PC-3 (cell line): ENCODE results near the gene CD274. TPM values are rescaled to one million over a fixed set of nuclear protein-coding genes. Genes with fewer than 3 reads are reported as not detected.

ENCODE experiments used
- ATAC-seq: fragments of 200-7000 bp; cut with Tn5 transposase; 2 replicates; pipeline ENCODE4 v1.9.1; 2020; ENCODE audit warnings: mild to moderate bottlenecking, moderate library complexity
- BruUV-seq: library from RNA; stranded (reverse); fragments of 400-500 nt; replicated peaks from 2 replicates; lab custom pipeline; 2021; lab: Mats Ljungman, UMichigan
- CTCF ChIA-PET: fragments of 300-600 bp; sonication (Branson Sonifier 250); formaldehyde crosslinking; loops from one replicate; lab custom pipeline; 2022; ENCODE audit warnings: antibody characterized with exemption; lab: Charles Lee
- POLR2A ChIA-PET: fragments of 300-600 bp; sonication (Branson Sonifier 250); formaldehyde crosslinking; loops from one replicate; lab custom pipeline; 2022; ENCODE audit warnings: antibody characterized with exemption; ENCODE audit not compliant: unreplicated experiment; lab: Charles Lee
- DNase-seq: peaks from one replicate; pipeline ENCODE4 v3.0.0-alpha.2; 2015
- H2AFZ ChIP-seq: fragments of 300-600 bp; sonication (generic); 2 replicates; pipeline ENCODE4 v1.6.0; 2016; ENCODE audit warnings: antibody characterized with exemption, low read length
- H3F3A ChIP-seq: fragments of 300-600 bp; sonication (generic); one replicate; pipeline ENCODE4 v1.6.0; 2017; ENCODE audit warnings: antibody characterized with exemption, low read length, control low read depth, mild to moderate bottlenecking; ENCODE audit not compliant: unreplicated experiment
- H3K27ac ChIP-seq: fragments of 300-600 bp; sonication (generic); 2 replicates; pipeline ENCODE4 v1.5.1; 2016; ENCODE audit warnings: mild to moderate bottlenecking, low read length
- H3K27me3 ChIP-seq: fragments of 300-600 bp; sonication (generic); 2 replicates; pipeline ENCODE4 v1.6.1; 2016; ENCODE audit warnings: low read length, mixed read lengths
- H3K36me3 ChIP-seq: fragments of 300-600 bp; sonication (generic); 2 replicates; pipeline ENCODE4 v1.6.1; 2016; ENCODE audit warnings: low read depth, mixed run types, low read length, mixed read lengths
- H3K4me1 ChIP-seq: fragments of 300-600 bp; sonication (generic); 2 replicates; pipeline ENCODE4 v1.5.1; 2016; ENCODE audit warnings: low read length; ENCODE audit not compliant: insufficient read depth
- H3K4me2 ChIP-seq: fragments of 300-600 bp; sonication (generic); 2 replicates; pipeline ENCODE4 v1.6.0; 2016; ENCODE audit warnings: low read length
- H3K4me3 ChIP-seq: fragments of 300-600 bp; sonication (generic); 2 replicates; pipeline ENCODE4 v1.5.1; 2016; ENCODE audit warnings: mild to moderate bottlenecking, low read length, mixed read lengths
- H3K79me2 ChIP-seq: fragments of 300-600 bp; sonication (generic); 2 replicates; pipeline ENCODE4 v1.6.1; 2017; ENCODE audit warnings: low read length, mixed read lengths
- H3K9ac ChIP-seq: fragments of 300-600 bp; sonication (generic); 2 replicates; pipeline ENCODE4 v1.6.0; 2016; ENCODE audit warnings: mild to moderate bottlenecking, low read length
- H3K9me2 ChIP-seq: fragments of 300-600 bp; sonication (generic); replicated peaks from 2 replicates; pipeline ENCODE4 v1.6.1; 2016; ENCODE audit warnings: mixed run types, low read length, mixed read lengths
- H3K9me3 ChIP-seq: fragments of 300-600 bp; sonication (generic); 2 replicates; pipeline ENCODE4 v1.6.1; 2016; ENCODE audit warnings: low read length, mixed read lengths
- H4K20me1 ChIP-seq: fragments of 300-600 bp; sonication (generic); 2 replicates; pipeline ENCODE4 v1.6.1; 2016; ENCODE audit warnings: low read length, mixed read lengths
- CTCF ChIP-seq: fragments of 300-600 bp; sonication (generic); conservative IDR thresholded peaks from 2 replicates; pipeline ENCODE4 v1.5.1; 2017; ENCODE audit warnings: antibody characterized with exemption, low read depth, mild to moderate bottlenecking, low read length
- EZH2 ChIP-seq: fragments of 300-600 bp; sonication (generic); IDR thresholded peaks from one replicate; pipeline ENCODE4 v1.6.1; 2017; ENCODE audit warnings: antibody characterized with exemption, mild to moderate bottlenecking, low read length; ENCODE audit not compliant: unreplicated experiment
- EZH2phosphoT487 ChIP-seq: fragments of 300-600 bp; sonication (generic); IDR thresholded peaks from 2 replicates; pipeline ENCODE4 v1.6.1; 2018; ENCODE audit warnings: mild to moderate bottlenecking, antibody characterized with exemption, low read length, borderline replicate concordance
- intact Hi-C: fragments of 100-400 bp; cut with micrococcal nuclease; formaldehyde crosslinking; loops from 2 replicates; pipeline ENCODE4 v1.9.0; 2023
- total RNA-seq: library from RNA; depleted of rRNA; stranded (reverse); fragments of >200 nt; gene quantifications from 2 replicates; pipeline ENCODE4 v1.2.3, GENCODE V29; 2014

CD274 gene
- total RNA-seq, 1 experiment from 2014 or later, result 3.8 TPM

GRCh38 chr9:5485378-5486085, 35.2 kb downstream of the CD274 start:
- H3K4me1 ChIP-seq, result no peaks in the 10 kb centered on the region
- no peak overlapping the region for H2AFZ ChIP-seq
- H4K20me1 ChIP-seq, result no peaks in the 10 kb centered on the region
- no peak overlapping the region for H3K9ac ChIP-seq
- CTCF ChIA-PET, result no interaction called here
- intact Hi-C loops, result no loop called here
- H3K4me2 ChIP-seq, result no peak overlapping the region
- H3K27me3 ChIP-seq, result no peaks in the 10 kb centered on the region
- POLR2A ChIA-PET, result interaction anchor here (0.6 kb wide), 1 partner anchor 520 kb away, joined by 7 read pairs; no protein-coding TSS in a partner anchor
- no peaks in the 10 kb centered on the region for H3K9me2 ChIP-seq
- BruUV-seq, result no TSS peak
- no peak overlapping the region for H3K27ac ChIP-seq
- TF ChIP-seq EZH2 (no peak), CTCF (no peak), EZH2phosphoT487 (no peak)
- H3K79me2 ChIP-seq, result no peaks in the 10 kb centered on the region
- DNase-seq (no peak), ATAC-seq (no peak)
- no peak overlapping the region for H3K4me3 ChIP-seq
- H3K36me3 ChIP-seq, result no peaks in the 10 kb centered on the region
- H3F3A ChIP-seq, result no peaks in the 10 kb centered on the region
- no peaks in the 10 kb centered on the region for H3K9me3 ChIP-seq

DNA sequence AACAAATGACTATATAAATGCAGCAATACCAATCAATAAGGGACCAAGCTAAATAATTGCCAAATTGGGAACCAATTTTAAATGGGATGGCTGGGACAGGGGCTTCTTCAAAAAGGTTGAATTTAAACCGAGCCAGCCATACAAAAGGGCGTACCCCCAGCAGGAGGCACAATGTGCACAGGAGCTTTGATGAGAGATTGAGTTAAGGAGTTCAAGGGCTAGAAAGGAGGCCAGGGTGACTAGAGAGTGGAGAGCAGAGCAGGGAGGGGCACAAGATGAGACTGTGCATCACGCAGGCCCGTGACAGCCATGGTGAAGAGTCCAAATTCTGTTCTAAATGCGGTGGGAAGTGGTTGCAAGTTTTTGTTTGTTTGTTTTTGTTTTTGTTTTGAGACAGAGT, 36.6 kb downstream of the CD274 start:
- no peaks in the 10 kb centered on the region for H4K20me1 ChIP-seq
- intact Hi-C loops, result no loop called here
- H2AFZ ChIP-seq, result no peak overlapping the region
- H3K9me2 ChIP-seq, result no peaks in the 10 kb centered on the region
- H3K79me2 ChIP-seq, result no peaks in the 10 kb centered on the region
- TF ChIP-seq EZH2 (no peak), CTCF (no peak), EZH2phosphoT487 (no peak)
- no peak overlapping the region for H3K4me3 ChIP-seq
- ATAC-seq (no peak), DNase-seq (no peak)
- no peaks in the 10 kb centered on the region for H3F3A ChIP-seq
- no peaks in the 10 kb centered on the region for H3K4me1 ChIP-seq
- BruUV-seq, result no TSS peak
- H3K9me3 ChIP-seq, result no peaks in the 10 kb centered on the region
- no peak overlapping the region for H3K9ac ChIP-seq
- H3K36me3 ChIP-seq, result no peaks in the 10 kb centered on the region
- ChIA-PET POLR2A (no interaction called here), CTCF (no interaction called here)
- no peak overlapping the region for H3K27ac ChIP-seq
- H3K4me2 ChIP-seq, result no peak overlapping the region
- no peaks in the 10 kb centered on the region for H3K27me3 ChIP-seq

GRCh38 chr9:5488221-5489008, 38.1 kb downstream of the CD274 start:
- no peak overlapping the region for H3K4me2 ChIP-seq
- no peak for DNase-seq
- no peaks in the 10 kb centered on the region for H3K36me3 ChIP-seq
- intact Hi-C loops, result no loop called here
- no peaks in the 10 kb centered on the region for H3K9me3 ChIP-seq
- no peak overlapping the region for H3K9ac ChIP-seq
- H2AFZ ChIP-seq, result no peak overlapping the region
- no peak overlapping the region for H3K4me3 ChIP-seq
- H3K4me1 ChIP-seq, result peaks cover 14% of the 10 kb centered on the region
- POLR2A ChIA-PET, result no interaction called here
- no TSS peak for BruUV-seq
- CTCF ChIA-PET, result no interaction called here
- H3K27me3 ChIP-seq, result no peaks in the 10 kb centered on the region
- no peaks in the 10 kb centered on the region for H3K79me2 ChIP-seq
- TF ChIP-seq EZH2phosphoT487 (no peak), CTCF (no peak), EZH2 (no peak)
- no peak for ATAC-seq
- H3K9me2 ChIP-seq, result no peaks in the 10 kb centered on the region
- no peaks in the 10 kb centered on the region for H3F3A ChIP-seq
- no peaks in the 10 kb centered on the region for H4K20me1 ChIP-seq
- no peak overlapping the region for H3K27ac ChIP-seq
